Measurements from ENCODE around the gene NWD2. TPM values are rescaled to one million over a fixed set of nuclear protein-coding genes. Genes with fewer than 3 reads are reported as not detected.

The NWD2 gene
- total and polyA plus RNA-seq, 9 of the 15 experiments (the other 6 are each of a cell fraction or from before 2014, with no cell fraction given) = not detected

DNA sequence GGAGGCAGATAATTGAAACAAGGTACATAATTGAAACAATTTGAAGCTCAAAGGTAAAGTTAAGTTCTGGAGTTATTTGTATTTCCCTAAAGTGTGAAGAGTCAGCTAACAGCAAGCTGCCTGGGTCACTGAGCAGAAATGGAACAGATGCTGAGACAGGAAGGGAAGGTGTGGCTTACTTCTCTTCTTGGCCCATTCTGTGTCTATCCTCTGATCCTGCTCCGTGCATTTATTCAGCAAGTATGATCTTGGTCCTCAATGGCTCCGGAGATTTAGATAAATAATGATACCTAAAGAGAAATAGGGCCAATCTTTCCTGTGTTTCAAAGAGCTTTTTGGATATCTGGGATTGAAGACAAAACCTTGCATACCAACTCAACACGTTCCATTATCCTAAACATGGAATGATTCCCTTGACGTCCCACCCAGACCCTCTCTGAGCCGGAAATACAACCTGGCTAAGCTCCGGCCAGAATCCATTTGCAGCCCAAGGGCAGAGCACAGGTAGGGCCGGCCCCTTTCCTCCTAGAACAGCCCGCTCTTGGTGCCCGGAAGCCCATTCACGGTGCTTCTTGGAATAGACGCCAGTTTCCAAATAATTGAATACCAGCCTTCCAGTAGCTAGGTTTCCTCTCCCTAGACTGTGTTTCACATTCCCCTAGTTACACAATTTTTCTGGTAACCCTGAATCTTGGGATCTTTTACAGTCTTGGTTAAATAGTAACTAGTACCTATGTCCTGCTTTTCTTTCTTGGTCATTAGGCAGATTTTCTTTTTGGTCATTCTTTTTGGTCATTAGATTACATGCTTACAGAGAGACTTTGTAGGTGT, 211.0 kb downstream of the NWD2 start:
- H3K9ac ChIP-seq (ENCODE audit: insufficient read depth in 1 of 2, low read depth in 2 of 2, low read length in 2 of 2) = no peak overlapping the region
- no TSS peak for BruUV-seq (replicated peaks)
- H3K27ac ChIP-seq (ENCODE audit: extremely low read depth, low read depth, low read length) = no peak overlapping the region
- FAIRE-seq (no peak), DNase-seq (ENCODE audit: extremely low read depth in 1 of 4, low spot score in 3 of 4) (no peak), ATAC-seq (no peak)
- WGBS (ENCODE audit: insufficient coverage, low coverage, missing lambda C conversion rate) = 2% methylated on average over 11 of the region's 11 CpGs
- TF ChIP-seq ETS2 (tag; IDR thresholded peaks at IDR 0.05; ENCODE audit: borderline replicate concordance, poor library complexity, severe bottlenecking) (no peak), ZNF347 (CRISPR knock-in tag; IDR thresholded peaks at IDR 0.05; ENCODE audit: low read depth) (no peak), BRD4 (IDR thresholded peaks at IDR 0.05) (no peak), HOXB6 (CRISPR knock-in tag; IDR thresholded peaks at IDR 0.05; ENCODE audit: borderline replicate concordance) (no peak), ZNF75A (CRISPR knock-in tag; IDR thresholded peaks at IDR 0.05) (no peak), MEF2D (tag; conservative IDR thresholded peaks at IDR 0.05; ENCODE audit: low read depth) (no peak), NFYB (IDR thresholded peaks at IDR 0.05; ENCODE audit: extremely low read depth, insufficient read length) (no peak), MAFF (IDR thresholded peaks at IDR 0.05; ENCODE audit: low read length) (no peak), KAT2B (IDR thresholded peaks at IDR 0.05; ENCODE audit: low read depth, low read length) (no peak)
- TF ChIP-seq, protein P1, sequence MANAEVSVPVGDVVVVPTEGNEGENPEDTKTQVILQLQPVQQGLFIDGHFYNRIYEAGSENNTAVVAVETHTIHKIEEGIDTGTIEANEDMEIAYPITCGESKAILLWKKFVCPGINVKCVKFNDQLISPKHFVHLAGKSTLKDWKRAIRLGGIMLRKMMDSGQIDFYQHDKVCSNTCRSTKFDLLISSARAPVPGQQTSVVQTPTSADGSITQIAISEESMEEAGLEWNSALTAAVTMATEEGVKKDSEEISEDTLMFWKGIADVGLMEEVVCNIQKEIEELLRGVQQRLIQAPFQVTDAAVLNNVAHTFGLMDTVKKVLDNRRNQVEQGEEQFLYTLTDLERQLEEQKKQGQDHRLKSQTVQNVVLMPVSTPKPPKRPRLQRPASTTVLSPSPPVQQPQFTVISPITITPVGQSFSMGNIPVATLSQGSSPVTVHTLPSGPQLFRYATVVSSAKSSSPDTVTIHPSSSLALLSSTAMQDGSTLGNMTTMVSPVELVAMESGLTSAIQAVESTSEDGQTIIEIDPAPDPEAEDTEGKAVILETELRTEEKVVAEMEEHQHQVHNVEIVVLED (CRISPR knock-in tag; IDR thresholded peaks at IDR 0.05) = no peak
- H3K79me2 ChIP-seq (ENCODE audit: control insufficient read depth, insufficient read depth, low read length) = no peaks in the 10 kb centered on the region
- in situ Hi-C loops (cut with MboI) = no loop called here
- no peak overlapping the region for H2AFZ ChIP-seq (ENCODE audit: low read depth, low read length)
- H3K4me1 ChIP-seq (replicated peaks in 1 of 2; ENCODE audit: control insufficient read depth in 2 of 2, insufficient read depth in 2 of 2, low read length in 2 of 2) = peaks cover 0 to 9% of the 10 kb centered on the region in 2 experiments; a peak in 2 of 5 replicates
- peaks cover 7 to 9% of the 10 kb centered on the region in 2 experiments; a peak in 4 of 5 replicates for H3K27me3 ChIP-seq (ENCODE audit: control insufficient read depth in 2 of 2, insufficient read depth in 2 of 2, low read length in 2 of 2)
- H3K9me1 ChIP-seq (ENCODE audit: control insufficient read depth, insufficient read depth, low read length) = no peaks in the 10 kb centered on the region
- H3K4me3 ChIP-seq = no peak overlapping the region
- ChIA-PET CTCF (ENCODE audit: low intra/inter-chr PET ratio) (interaction anchor here (0.7 kb wide), 1 partner anchor 112 kb away, joined by 3 read pairs; no protein-coding TSS in a partner anchor), POLR2A (no interaction called here)
- H3K36me3 ChIP-seq (ENCODE audit: control insufficient read depth, insufficient read depth, low read length) = no peaks in the 10 kb centered on the region
- no peak overlapping the region for H3K4me2 ChIP-seq (ENCODE audit: insufficient read depth, low read length)
- no peaks in the 10 kb centered on the region for H3K9me3 ChIP-seq (replicated peaks; ENCODE audit: control insufficient read depth, insufficient read depth, low read depth, low read length)
- intact Hi-C loops (cut with micrococcal nuclease) = no loop called here
- H4K20me1 ChIP-seq (replicated peaks; ENCODE audit: control insufficient read depth, insufficient read depth, low read length) = no peaks in the 10 kb centered on the region
